NCI-H1436 (cell line): ENCODE data around the gene CBR1.
"Not testable (repeated sequence)": the region's sequence is repeated elsewhere in the genome, so short reads cannot be mapped to it uniquely, and the experiment has no call there.

Experiments
- DNase-seq: peaks from one replicate; lab custom pipeline; 2025; lab: John Stamatoyannopoulos, UW

CBR1 gene

GRCh38 chr21:36079671-36080070 is 9.8 kb downstream of the CBR1 start:
- no peak for DNase-seq

- no peak for DNase-seq
These were observed 10.6 kb downstream of the CBR1 start for GRCh38 chr21:36080386-36080785.

- DNase-seq = no peak
These were observed 12.4 kb downstream of the CBR1 start for GRCh38 chr21:36082237-36082664.

GRCh38 chr21:36087362-36088138 is 17.7 kb downstream of the CBR1 start:
- no peak for DNase-seq

DNA sequence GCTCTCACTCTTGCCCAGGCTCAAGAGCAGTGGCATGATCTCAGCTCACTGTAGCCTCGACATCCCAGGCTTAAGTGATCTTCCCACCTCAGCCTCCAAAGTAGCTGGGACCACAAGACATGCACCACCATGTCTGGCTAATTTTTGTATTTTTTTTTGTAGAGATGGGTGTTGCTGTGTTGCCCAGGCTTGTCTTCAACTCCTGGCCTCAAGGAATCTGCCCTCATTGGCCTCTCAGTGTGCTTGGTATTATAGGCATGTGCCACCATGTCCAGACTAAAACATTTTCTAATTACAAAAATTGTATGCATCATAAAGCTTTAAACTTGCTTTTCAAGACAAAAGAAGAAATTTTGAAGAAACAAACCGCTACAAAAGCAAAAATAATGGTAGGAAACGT is 20.1 kb downstream of the CBR1 start:
- no peak for DNase-seq

DNA sequence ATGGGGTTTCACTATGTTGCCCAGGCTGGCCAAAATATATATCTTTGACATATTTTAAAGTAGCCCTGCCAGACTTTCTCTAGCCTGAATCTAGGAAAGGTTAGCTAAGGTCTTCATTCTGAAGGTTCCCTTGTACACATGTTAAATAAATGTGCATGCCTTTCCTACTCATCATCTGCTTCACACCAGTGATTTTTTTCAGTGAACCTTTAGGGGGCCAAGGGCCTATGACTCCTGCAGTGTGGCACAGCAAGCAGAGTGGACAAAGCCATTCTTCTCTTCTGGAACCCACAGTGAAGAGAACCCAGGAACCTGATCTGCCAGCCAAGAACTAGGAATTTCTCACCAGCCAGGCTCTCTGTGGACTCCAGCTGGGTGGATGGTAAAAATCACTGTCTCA is 22.9 kb downstream of the CBR1 start:
- no peak for DNase-seq

DNA sequence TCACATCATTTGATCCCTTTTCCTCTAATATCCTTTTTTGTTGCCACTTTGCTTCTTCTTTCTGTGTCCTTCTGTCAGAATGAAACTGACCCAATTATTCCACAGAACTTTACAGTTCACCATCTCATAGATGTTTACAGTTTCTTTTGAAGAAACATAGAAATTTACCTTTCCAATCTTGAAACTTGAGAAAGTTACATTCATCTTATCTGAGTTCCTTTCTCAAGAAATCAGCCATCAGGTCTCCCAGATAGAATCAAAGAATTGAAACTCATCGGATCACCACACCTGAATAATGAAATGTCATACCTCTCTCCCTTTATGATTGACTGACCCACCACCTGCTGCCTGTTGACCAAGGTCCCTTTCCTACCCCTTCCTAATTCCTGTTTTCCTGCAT is 23.7 kb downstream of the CBR1 start:
- DNase-seq = no peak

GRCh38 chr21:36096398-36097290 is 26.8 kb downstream of the CBR1 start:
- no peak for DNase-seq

DNA sequence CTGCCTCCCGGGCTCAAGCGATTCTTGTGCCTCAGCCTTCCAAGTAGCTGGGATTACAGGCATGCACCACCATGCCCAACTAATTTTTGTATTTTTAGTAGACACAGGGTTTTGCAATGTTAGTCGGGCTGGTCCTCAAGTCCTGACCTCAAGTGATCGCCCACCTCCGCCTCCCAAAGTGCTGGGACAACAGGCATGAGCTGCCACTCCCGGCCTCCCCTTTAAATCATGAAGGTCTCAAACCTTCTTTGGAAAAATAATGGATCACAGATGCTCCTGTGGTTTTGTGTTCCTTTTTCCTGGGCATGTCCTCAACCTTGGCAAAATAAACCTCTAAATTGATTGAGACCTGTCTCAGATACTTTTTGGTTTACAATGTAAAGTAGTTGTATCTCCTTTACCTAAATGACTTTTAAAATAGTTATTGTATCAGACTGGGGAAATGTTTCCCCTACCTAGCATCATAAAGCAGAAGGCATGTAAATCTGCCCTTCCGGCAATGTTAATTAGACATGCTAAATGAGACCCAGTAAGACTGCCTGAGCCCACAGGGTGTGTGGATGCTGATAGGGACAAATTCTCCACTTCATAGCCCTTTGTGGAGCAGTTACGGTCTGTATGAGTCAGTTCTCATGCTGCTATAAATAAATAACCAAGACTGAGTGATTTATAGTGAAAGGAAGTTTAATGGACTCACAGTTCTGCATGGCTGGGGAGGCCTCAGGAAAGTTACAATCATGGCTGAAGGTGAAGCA is 27.8 kb downstream of the CBR1 start:
- DNase-seq = no peak

DNA sequence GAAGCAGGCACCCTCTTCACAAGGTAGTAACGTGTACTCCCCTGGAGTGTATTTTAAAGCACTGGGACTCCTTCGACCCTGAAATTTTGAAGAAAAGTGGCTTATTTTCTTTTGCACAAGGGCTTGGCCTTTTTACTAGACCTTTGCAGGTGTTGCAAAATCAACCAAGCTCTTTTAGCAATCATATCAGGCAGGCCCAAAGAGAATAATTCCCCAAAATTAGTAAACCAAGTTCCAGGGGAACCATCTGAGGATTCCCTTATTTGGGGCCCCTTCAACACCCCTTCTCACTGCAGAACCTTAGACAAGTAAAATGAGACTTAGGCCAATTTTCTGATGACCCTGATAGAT is 28.3 kb downstream of the CBR1 start:
- DNase-seq = no peak

DNA sequence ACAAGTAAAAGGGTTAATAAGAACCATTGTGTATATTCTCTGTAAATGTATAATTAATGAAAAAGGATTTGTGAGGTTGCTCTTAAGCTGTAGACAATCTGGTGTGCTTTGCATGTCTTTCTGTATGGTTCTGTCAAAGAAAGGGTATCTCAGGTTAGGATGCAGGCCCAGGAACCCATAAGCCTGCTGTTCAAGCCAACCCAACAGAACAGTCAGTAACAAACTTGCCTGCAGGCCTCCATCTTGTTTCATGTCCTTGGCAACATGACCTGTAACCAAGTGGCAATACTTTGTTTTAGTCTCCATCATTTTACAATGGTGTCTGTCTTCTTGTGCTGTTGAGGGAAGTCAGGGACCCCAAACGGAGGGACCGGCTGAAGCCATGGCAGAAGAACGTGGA is 29.2 kb downstream of the CBR1 start:
- DNase-seq = no peak

- not testable (repeated sequence) for DNase-seq
These were observed 29.9 kb downstream of the CBR1 start for GRCh38 chr21:36099695-36100211.

DNA sequence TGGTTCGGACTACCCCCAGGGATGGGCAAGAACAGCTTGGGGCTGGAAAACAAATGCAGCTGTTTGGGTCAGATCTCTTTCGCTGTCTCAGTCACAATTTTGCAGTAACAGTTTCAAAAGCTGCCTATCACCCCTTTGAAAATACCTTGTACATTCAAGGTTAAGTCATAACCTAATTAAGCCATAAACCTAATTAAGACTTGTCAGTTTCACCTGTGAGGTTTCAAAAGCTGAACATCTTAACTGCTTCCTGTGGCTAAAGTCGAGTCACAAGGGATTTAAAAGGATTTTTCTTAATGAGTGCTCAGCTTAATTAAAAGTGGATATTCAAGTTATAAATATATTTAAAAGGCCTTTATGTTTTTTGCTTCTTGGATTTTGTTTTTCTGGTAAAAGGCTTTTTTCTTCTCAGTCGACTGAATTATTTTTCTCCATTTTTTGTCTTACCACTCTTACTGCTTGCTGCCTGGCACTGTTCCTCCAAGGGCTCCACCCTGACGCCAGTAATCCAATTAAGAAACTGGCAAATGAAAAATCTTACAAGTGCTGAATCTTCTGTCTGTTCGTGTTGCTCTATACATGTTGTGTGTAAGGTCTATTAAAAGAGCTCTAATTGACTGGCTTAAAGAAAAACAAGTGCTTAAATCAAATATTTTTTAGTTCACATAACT is 31.3 kb downstream of the CBR1 start:
- DNase-seq = no peak

DNA sequence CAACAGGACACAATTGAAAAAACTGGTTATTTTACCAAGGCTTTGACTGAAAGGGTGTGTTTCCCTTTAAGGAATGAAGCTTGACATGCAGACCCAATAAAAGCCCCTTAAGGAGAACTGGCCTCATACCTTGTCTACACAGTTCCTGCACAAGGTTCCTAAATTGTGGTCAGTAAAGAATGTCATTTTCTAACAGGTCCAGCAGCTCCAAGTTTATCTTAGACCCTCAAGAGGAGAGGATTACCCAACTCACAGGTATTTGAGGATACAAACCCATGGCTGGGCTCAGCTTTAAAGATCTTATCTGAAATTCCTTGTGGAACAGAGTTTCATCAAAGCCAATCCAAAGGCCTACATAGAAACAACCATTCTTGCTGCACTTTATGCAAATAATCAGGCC is 33.6 kb downstream of the CBR1 start:
- DNase-seq = no peak

- DNase-seq = no peak
These were observed 34.8 kb downstream of the CBR1 start for GRCh38 chr21:36104317-36105300.

DNA sequence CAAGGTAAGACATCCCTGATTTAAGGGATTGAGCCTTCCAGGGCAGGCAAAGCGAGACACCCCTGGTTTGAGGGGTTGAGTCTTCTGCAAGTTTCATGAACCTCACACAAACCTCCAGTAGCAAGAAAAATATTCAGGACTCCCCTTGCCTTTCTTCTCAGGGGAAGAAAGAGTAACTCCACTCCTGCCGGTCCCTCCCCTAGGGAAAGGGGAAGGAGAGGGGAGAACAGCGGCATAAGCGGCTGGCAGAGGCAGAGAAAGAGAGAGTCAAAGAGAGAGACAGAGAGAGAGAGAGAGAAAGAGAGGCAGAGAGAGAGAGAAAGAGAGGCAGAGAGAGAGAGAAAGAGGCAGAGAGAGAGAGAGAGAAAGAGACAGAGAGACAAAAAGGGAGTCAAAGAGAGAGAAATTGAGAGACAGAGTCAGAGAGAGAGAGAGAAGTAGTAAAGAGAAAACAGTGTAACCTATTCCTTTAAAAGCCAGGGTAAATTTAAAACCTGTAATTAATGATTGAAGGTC is 35.6 kb downstream of the CBR1 start:
- DNase-seq = no peak

- no peak for DNase-seq
These were observed 40.0 kb downstream of the CBR1 start for GRCh38 chr21:36109868-36110267.

DNA sequence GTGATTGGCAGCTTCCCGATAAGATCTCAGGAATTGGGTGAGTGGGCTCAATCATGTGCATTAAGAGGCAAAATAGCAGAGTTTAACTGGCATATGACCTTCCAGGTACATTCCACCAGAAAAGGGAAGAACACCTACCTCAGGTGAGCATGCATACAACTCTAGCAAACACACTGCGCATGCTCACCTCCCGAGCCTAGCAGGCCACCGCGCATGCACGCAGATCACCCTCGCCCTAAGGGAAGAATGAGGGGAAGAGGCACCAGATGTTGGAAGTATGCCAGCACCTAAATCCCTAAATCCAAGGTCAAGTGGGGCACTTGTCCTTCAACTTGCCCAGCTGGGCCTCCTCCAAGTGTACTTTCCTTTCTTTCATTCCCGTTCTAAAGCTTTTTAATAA is 41.4 kb downstream of the CBR1 start:
- DNase-seq = no peak

DNA sequence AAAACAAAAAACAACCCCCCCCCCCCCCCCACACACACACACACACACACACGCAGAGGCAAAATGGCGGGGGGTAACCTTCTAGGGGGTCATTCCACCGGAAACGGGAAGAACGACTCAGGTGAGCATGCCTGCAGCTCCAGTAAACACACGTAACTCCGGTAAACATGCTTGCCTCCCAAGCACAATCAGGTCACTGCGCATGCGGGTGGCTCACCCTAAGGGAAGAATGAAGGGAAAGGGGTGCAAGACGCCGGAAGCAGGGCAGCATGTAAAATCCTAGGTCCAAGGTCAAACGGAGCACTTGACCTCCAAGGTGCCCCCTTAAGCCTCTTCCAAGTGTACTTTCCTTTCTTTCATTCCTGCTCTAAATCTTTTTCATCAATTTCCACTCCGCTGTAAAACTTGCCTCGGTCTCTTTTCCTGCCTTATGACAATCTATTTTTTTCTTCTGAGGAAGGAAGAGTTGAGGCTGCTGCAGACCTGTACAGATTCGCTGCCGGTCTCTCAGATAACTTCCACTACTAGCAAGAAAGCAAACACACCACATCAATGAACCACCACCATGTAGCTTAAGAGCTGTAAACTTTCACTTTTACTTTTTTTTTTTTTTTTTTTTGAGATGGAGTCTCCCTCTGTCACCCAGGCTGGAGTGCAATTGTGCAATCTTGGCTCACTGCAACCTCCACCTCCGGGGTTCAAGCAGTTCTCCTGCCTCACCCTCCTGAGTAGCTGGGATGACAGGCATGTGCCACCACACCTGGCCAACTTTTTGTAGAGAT is 44.0 kb downstream of the CBR1 start:
- no peak for DNase-seq
